GM21825 (cell line): Measurements from ENCODE around the gene GRK2.
"Not testable (repeated sequence)": the region's sequence is repeated elsewhere in the genome, so short reads cannot be mapped to it uniquely, and the experiment has no call there.

Source experiments
- ATAC-seq: cut with Tn5 transposase; IDR thresholded peaks from one replicate; pipeline ENCODE4 v1.9.1; 2021; ENCODE audit warnings: mild to moderate bottlenecking, moderate library complexity; ENCODE audit not compliant: unreplicated experiment

Gene GRK2

DNA sequence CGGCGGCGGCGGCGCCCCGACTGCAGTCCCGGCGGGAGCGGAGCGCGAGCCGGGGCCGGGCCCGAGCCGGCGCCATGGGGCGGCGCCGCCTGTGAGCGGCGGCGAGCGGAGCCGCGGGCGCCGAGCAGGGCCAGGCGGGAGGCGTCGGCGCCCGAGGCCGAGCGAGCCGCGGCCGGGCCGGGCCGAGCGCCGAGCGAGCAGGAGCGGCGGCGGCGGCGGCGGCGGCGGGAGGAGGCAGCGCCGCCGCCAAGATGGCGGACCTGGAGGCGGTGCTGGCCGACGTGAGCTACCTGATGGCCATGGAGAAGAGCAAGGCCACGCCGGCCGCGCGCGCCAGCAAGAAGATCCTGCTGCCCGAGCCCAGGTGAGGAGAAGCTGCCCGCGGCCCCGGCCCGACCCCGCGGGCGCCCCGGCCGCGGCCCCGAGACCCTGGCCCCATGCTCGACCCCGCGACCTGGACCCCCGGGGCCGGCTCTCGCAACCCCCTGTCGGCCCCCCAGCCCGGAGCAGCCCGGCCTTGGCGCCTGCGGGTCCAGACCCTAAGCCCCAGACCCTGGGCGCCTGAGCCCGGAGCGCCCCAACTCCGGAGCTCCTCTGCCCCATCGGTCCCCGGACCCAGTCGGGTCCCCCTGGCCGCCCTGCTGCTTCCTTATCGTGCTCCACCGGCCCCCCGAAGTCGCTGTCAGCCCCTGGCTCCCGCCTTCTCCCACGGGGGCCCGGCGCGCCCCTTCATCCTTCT, at the start of gene GRK2:
GRK2 (plus strand) TSS at position 25 of the 739 bp plus-strand sequence; CDS start at position 252, 227 bp downstream.
- ATAC-seq: no peak

DNA sequence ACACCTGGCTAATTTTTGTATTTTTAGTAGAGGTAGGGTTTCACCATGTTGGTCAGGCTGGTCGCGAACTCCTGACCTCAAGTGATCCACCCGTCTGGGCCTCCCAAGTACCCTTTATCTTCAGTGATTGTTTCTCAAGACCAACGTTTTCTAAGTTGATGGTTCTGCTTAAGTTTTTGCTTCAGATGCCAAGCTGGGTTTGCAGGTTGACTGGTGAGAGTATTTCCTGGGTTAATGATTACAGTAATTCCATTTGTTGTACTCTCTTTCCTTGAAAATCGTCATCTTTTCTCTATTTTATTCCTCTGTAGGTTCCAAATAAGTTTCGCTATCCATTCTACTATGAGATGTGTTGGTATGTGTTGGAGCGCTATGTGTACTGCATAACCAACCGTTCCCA, 38.5 kb upstream of the GRK2 start:
- no peak for ATAC-seq

- ATAC-seq: no peak
These were observed 35.9 kb upstream of the GRK2 start for GRCh38 chr11:67230406-67230805.

- no peak for ATAC-seq
These were observed 35.4 kb upstream of the GRK2 start for GRCh38 chr11:67230886-67231285.

GRCh38 chr11:67233584-67234190, 32.6 kb upstream of the GRK2 start:
- no peak for ATAC-seq

DNA sequence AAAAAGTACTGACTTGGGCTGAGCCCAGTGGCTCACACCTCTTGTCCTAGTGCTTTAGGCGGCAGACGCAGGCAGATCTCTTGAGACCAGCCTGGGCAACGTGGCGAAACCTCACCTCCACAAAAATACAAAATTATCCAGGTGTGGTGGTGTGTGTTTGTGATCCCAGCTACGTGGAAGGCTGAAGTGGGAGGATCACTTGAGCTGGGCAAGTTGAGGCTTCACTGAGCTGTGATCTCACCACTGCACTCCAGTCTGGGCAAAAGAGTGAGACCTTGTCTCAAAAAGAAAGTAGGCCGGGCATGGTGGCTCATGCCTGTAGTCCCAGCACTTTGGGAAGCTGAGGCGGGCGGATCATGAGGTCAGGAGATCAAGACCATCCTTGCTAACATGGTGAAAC, 31.7 kb upstream of the GRK2 start:
- ATAC-seq: not testable (repeated sequence)

- ATAC-seq: no peak
These were observed 28.7 kb upstream of the GRK2 start for GRCh38 chr11:67237574-67237973.

- no peak for ATAC-seq
These were observed 27.1 kb upstream of the GRK2 start for GRCh38 chr11:67238894-67239782.

- ATAC-seq: peak; percentile 79
These were observed 26.3 kb upstream of the GRK2 start for GRCh38 chr11:67239783-67240575.

DNA sequence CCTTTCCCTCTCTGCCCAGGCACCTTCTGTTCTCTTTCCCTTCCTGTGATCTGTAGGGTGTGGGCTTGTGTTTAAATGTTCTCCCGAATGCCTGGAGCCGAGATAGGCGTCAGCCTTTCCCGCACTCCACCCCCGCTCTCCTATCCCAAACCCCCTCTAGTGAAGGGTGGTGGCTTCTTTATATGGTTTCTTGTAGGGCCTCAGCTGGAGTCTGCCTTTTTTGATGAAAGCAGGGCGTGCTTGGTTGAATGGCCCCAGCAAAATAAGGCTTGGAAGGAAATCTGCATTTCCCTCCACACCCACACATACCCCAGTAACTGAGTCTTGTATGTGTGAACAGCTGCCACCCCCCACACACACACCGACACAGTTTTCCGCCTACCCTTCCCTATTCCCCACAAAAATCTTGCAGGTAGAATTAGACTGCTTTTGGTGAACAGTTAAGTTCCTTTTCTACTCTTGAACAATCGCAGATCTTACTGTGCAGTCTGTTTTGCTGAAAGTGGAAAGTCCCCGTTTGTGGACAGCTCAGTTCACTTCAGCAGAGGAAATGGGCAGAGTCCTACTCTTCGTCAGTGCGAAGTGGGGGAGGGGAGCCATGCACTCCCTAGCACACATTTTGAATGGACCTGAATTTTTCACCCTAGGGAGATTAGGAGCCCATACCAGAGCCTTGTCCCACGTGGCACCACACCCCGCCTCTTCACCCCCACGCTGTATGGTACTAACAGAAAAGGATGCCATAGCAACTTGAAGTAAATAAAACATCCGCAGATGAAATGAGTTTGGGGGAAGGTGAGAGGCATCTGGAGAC, 25.5 kb upstream of the GRK2 start:
- peak; percentile 35 for ATAC-seq

GRCh38 chr11:67242548-67242947, 23.7 kb upstream of the GRK2 start:
- no peak for ATAC-seq

DNA sequence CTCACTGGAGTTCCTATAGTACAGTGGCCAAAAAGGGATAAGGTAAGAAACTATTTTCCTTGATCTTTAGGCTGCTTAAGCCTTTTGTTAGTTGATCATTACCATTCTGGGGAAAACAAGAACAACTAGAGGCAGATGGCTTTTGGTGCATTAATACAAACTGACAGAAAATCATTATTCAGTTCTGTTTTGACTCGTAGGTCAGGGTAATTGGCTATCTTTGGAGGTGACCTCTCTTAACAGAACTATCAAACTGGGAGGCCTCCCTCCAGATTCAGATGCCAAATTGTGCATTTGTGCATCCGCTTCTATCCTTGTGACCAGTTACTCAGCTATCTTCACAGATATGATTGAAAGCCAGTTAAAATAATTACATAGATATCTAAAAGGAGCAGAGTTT, 23.2 kb upstream of the GRK2 start:
- no peak for ATAC-seq

GRCh38 chr11:67245046-67245445, 21.2 kb upstream of the GRK2 start:
- ATAC-seq: no peak

DNA sequence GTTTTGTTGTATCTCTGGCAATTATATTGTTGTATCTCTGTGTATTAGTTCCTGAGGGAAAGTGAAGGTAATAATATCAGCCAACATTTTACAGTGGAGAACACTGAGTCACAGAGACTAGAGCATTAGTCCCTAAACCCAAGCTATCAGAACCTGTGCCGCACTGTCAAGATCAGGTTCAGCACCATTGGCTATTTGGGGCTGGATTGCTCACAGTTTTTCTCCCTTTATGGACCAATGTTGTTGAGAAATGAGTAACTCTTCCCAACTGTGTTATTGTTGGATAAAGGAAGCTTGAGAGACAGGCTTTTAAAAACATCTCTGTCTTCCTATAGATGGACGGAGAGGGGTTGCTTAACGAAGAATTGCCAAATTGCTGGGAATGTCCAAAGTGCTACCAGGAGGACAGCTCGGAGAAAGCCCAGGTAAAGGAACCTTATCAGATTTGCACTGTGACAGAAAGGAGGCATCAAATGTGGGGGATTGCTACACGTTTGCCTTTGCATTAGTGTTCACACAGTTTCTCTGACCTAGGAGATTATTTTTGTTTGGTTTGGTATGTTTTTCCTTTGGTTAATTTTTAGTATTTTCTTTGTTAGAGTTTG, 18.2 kb upstream of the GRK2 start:
- no peak for ATAC-seq

DNA sequence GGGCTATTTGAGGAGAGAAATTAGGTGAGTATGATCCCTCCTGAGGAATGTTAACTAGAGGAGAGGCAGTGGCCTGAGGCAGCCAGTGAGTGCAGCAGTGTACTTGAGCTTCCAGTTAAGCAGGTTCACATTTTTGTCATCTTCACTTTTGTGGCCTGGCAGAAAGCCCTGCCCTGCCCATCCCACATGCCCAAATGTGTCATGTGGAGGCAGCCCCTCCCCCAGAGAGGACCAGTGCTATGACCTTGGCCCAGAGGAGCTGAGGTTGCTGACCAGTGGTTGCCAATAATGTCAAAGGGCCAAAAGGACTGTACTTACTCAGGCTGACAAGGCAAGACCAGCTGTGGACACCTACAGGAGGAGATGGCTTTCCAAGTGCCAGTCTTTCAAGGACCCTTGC, 17.6 kb upstream of the GRK2 start:
- ATAC-seq: no peak

GRCh38 chr11:67250059-67251043, 15.9 kb upstream of the GRK2 start:
- ATAC-seq: no peak

- ATAC-seq: no peak
These were observed 14.4 kb upstream of the GRK2 start for GRCh38 chr11:67251841-67252240.

- ATAC-seq: no peak
These were observed 13.4 kb upstream of the GRK2 start for GRCh38 chr11:67252831-67253239.
